Peyer's patch (tissue), 4 donors: ENCODE measurements around the gene MIA.

Experiments used
- CTCF ChIP-seq, 6 experiments: fragments of 450-650 bp in 4 of 6; fragments of 200-600 bp in 2 of 6; sonication (generic) in 1 of 6; IDR thresholded peaks; one replicate each; pipeline ENCODE4 v1.5.1; 2017 to 2019; ENCODE audit warnings: antibody characterized with exemption in 6 of 6, mild to moderate bottlenecking in 3 of 6, moderate library complexity in 1 of 6
- POLR2A ChIP-seq, 2 donors: fragments of 450-650 bp; IDR thresholded peaks; one replicate each; pipeline ENCODE4 v1.5.1; 2017; ENCODE audit warnings: antibody characterized with exemption in 2 of 2, mild to moderate bottlenecking in 2 of 2, moderate library complexity in 2 of 2

GRCh38 chr19:40763526-40763925 is 11.8 kb upstream of the MIA start:
- TF ChIP-seq CTCF (IDR thresholded peaks at IDR 0.05) (no peak), POLR2A (IDR thresholded peaks at IDR 0.05) (no peak)
